ENCODE results near the gene SLC16A11. TPM values are rescaled to one million over a fixed set of nuclear protein-coding genes. Genes with fewer than 3 reads are reported as not detected.
A peak's percentile ranks its signal among the peaks of the same experiment; 100 is the strongest.

Gene SLC16A11
- total and polyA plus RNA-seq, 9 of the 15 experiments (the other 6 are each of a cell fraction or from before 2014, with no cell fraction given): not detected

DNA sequence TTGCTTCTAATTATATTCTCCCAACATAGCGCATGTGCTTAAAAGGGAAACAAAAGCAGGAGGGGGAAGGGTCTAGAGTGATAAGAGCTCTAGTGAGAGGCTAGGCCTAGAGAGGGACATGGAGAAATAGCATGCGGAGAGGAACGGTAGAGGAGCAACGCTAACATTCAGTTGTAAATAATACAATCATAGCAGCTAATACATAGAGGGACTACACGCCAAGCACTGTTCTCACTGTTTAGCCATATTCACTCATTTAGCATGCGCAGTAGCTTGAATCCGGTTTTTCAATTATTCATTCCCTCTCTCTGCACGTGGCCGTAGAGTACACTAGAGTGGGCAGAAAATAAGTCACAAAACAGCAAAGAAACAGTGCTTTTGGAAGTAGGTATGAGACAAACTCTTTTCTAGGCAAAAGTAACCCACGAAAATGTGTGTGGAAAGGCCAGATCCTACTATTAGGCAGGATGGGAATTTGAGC, 49.7 kb downstream of the SLC16A11 start:
- H3K79me2 ChIP-seq (ENCODE audit: control insufficient read depth, insufficient read depth, low read length): peaks cover 4% of the 10 kb centered on the region; the same call in 1 of the 3 replicates
- no peak for FAIRE-seq
- 11% methylated on average over 10 of the region's 10 CpGs for WGBS (ENCODE audit: insufficient coverage, low coverage, missing lambda C conversion rate)
- H3K9ac ChIP-seq (ENCODE audit: insufficient read depth in 1 of 2, low read depth in 2 of 2, low read length in 2 of 2): peak overlapping the region; percentile 64 to 70; a peak in 3 of 4 replicates
- ATAC-seq: peak; percentile 79
- BruUV-seq (replicated peaks): no TSS peak
- peaks cover 35 to 39% of the 10 kb centered on the region in 2 experiments for H3K4me1 ChIP-seq (replicated peaks in 1 of 2; ENCODE audit: control insufficient read depth in 2 of 2, insufficient read depth in 2 of 2, low read length in 2 of 2)
- intact Hi-C loops (cut with micrococcal nuclease) (no loop called here), in situ Hi-C loops (cut with MboI) (no loop called here)
- peak overlapping the region; percentile 52; the same call in 1 of the 2 replicates for H3K4me2 ChIP-seq (ENCODE audit: insufficient read depth, low read length)
- no peaks in the 10 kb centered on the region for H3K9me1 ChIP-seq (ENCODE audit: control insufficient read depth, insufficient read depth, low read length)
- no peaks in the 10 kb centered on the region for H3K9me3 ChIP-seq (replicated peaks; ENCODE audit: control insufficient read depth, insufficient read depth, low read depth, low read length)
- no peaks in the 10 kb centered on the region for H4K20me1 ChIP-seq (replicated peaks; ENCODE audit: control insufficient read depth, insufficient read depth, low read length)
- ChIA-PET POLR2A (interaction anchor here (1.0 to 1.4 kb wide), 4 partner anchors 9 to 83 kb away, joined by 3 to 6 read pairs (median 4); no protein-coding TSS in a partner anchor), CTCF (ENCODE audit: low intra/inter-chr PET ratio) (interaction anchor here (0.9 kb wide), 1 partner anchor 84 kb away, joined by 3 read pairs; no protein-coding TSS in a partner anchor)
- H3K4me3 ChIP-seq: no peak overlapping the region
- peak overlapping the region; percentile 91 for H3K27ac ChIP-seq (ENCODE audit: extremely low read depth, low read depth, low read length)
- no peaks in the 10 kb centered on the region for H3K27me3 ChIP-seq (ENCODE audit: control insufficient read depth in 2 of 2, insufficient read depth in 2 of 2, low read length in 2 of 2)
- peak overlapping the region; percentile 78 for H2AFZ ChIP-seq (ENCODE audit: low read depth, low read length)
- peaks cover 23% of the 10 kb centered on the region for H3K36me3 ChIP-seq (ENCODE audit: control insufficient read depth, insufficient read depth, low read length)
- DNase-seq (ENCODE audit: extremely low read depth in 1 of 4, low spot score in 3 of 4): peak in 1 of 4 experiments; percentile 53
- TF ChIP-seq, protein P1, sequence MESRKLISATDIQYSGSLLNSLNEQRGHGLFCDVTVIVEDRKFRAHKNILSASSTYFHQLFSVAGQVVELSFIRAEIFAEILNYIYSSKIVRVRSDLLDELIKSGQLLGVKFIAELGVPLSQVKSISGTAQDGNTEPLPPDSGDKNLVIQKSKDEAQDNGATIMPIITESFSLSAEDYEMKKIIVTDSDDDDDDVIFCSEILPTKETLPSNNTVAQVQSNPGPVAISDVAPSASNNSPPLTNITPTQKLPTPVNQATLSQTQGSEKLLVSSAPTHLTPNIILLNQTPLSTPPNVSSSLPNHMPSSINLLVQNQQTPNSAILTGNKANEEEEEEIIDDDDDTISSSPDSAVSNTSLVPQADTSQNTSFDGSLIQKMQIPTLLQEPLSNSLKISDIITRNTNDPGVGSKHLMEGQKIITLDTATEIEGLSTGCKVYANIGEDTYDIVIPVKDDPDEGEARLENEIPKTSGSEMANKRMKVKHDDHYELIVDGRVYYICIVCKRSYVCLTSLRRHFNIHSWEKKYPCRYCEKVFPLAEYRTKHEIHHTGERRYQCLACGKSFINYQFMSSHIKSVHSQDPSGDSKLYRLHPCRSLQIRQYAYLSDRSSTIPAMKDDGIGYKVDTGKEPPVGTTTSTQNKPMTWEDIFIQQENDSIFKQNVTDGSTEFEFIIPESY (CRISPR knock-in tag; IDR thresholded peaks at IDR 0.05): 0 out of 2 replicates have a peak, but pooled peaks have one; percentile 18
- TF ChIP-seq HSF4 (CRISPR knock-in tag; IDR thresholded peaks at IDR 0.05; ENCODE audit: borderline replicate concordance): peak; percentile 68; the same call in 1 of the 2 replicates
- 0 out of 2 replicates have a peak, but pooled peaks have one; percentile 83 for TF ChIP-seq LEF1 (IDR thresholded peaks at IDR 0.05)
- TF ChIP-seq, protein P2, sequence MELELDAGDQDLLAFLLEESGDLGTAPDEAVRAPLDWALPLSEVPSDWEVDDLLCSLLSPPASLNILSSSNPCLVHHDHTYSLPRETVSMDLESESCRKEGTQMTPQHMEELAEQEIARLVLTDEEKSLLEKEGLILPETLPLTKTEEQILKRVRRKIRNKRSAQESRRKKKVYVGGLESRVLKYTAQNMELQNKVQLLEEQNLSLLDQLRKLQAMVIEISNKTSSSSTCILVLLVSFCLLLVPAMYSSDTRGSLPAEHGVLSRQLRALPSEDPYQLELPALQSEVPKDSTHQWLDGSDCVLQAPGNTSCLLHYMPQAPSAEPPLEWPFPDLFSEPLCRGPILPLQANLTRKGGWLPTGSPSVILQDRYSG (tag; conservative IDR thresholded peaks at IDR 0.05; ENCODE audit: low read depth): peak; percentile 89
- TF ChIP-seq, protein P3, sequence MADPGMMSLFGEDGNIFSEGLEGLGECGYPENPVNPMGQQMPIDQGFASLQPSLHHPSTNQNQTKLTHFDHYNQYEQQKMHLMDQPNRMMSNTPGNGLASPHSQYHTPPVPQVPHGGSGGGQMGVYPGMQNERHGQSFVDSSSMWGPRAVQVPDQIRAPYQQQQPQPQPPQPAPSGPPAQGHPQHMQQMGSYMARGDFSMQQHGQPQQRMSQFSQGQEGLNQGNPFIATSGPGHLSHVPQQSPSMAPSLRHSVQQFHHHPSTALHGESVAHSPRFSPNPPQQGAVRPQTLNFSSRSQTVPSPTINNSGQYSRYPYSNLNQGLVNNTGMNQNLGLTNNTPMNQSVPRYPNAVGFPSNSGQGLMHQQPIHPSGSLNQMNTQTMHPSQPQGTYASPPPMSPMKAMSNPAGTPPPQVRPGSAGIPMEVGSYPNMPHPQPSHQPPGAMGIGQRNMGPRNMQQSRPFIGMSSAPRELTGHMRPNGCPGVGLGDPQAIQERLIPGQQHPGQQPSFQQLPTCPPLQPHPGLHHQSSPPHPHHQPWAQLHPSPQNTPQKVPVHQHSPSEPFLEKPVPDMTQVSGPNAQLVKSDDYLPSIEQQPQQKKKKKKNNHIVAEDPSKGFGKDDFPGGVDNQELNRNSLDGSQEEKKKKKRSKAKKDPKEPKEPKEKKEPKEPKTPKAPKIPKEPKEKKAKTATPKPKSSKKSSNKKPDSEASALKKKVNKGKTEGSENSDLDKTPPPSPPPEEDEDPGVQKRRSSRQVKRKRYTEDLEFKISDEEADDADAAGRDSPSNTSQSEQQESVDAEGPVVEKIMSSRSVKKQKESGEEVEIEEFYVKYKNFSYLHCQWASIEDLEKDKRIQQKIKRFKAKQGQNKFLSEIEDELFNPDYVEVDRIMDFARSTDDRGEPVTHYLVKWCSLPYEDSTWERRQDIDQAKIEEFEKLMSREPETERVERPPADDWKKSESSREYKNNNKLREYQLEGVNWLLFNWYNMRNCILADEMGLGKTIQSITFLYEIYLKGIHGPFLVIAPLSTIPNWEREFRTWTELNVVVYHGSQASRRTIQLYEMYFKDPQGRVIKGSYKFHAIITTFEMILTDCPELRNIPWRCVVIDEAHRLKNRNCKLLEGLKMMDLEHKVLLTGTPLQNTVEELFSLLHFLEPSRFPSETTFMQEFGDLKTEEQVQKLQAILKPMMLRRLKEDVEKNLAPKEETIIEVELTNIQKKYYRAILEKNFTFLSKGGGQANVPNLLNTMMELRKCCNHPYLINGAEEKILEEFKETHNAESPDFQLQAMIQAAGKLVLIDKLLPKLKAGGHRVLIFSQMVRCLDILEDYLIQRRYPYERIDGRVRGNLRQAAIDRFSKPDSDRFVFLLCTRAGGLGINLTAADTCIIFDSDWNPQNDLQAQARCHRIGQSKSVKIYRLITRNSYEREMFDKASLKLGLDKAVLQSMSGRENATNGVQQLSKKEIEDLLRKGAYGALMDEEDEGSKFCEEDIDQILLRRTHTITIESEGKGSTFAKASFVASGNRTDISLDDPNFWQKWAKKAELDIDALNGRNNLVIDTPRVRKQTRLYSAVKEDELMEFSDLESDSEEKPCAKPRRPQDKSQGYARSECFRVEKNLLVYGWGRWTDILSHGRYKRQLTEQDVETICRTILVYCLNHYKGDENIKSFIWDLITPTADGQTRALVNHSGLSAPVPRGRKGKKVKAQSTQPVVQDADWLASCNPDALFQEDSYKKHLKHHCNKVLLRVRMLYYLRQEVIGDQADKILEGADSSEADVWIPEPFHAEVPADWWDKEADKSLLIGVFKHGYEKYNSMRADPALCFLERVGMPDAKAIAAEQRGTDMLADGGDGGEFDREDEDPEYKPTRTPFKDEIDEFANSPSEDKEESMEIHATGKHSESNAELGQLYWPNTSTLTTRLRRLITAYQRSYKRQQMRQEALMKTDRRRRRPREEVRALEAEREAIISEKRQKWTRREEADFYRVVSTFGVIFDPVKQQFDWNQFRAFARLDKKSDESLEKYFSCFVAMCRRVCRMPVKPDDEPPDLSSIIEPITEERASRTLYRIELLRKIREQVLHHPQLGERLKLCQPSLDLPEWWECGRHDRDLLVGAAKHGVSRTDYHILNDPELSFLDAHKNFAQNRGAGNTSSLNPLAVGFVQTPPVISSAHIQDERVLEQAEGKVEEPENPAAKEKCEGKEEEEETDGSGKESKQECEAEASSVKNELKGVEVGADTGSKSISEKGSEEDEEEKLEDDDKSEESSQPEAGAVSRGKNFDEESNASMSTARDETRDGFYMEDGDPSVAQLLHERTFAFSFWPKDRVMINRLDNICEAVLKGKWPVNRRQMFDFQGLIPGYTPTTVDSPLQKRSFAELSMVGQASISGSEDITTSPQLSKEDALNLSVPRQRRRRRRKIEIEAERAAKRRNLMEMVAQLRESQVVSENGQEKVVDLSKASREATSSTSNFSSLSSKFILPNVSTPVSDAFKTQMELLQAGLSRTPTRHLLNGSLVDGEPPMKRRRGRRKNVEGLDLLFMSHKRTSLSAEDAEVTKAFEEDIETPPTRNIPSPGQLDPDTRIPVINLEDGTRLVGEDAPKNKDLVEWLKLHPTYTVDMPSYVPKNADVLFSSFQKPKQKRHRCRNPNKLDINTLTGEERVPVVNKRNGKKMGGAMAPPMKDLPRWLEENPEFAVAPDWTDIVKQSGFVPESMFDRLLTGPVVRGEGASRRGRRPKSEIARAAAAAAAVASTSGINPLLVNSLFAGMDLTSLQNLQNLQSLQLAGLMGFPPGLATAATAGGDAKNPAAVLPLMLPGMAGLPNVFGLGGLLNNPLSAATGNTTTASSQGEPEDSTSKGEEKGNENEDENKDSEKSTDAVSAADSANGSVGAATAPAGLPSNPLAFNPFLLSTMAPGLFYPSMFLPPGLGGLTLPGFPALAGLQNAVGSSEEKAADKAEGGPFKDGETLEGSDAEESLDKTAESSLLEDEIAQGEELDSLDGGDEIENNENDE (IDR thresholded peaks at IDR 0.05; ENCODE audit: low read depth, low read length): no peak
